Natural killer cell treated with Interleukin-12 subunit alpha and Interleukin-12 subunit beta and Interleukin-15 and Interleukin-18, amount 100 ng/mL, for 72 hours (primary cell): ENCODE data around the gene LYPD1. TPM values are rescaled to one million over a fixed set of nuclear protein-coding genes. Genes with fewer than 3 reads are reported as not detected.
A peak's percentile ranks its signal among the peaks of the same experiment; 100 is the strongest.

Experiments used
- ATAC-seq, 2 donors: fragments of 150-1000 bp; cut with Tn5 transposase in 1 of 2; sonication (Bioruptor Pico), chemical (Tn5 transposase) in 1 of 2; 2 replicates each; pipeline ENCODE4 v1.10.0; 2021
- DNase-seq: peaks from one replicate; pipeline ENCODE4 v3.0.0; 2022; ENCODE audit warnings: low spot score
- H3K27ac Mint-ChIP-seq, 2 donors: 1 replicate in 1 of 2; 2 replicates in 1 of 2; pipeline ENCODE4 v1.8.0; 2022; ENCODE audit warnings: mixed read lengths in 2 of 2, mild to moderate bottlenecking in 1 of 2, moderate library complexity in 1 of 2
- H3K27me3 Mint-ChIP-seq, 2 donors: 1 replicate in 1 of 2; 2 replicates in 1 of 2; pipeline ENCODE4 v1.8.0; 2022; ENCODE audit warnings: mixed read lengths in 2 of 2
- H3K36me3 Mint-ChIP-seq: one replicate; pipeline ENCODE4 v1.8.0; 2022; ENCODE audit warnings: mixed read lengths
- H3K4me1 Mint-ChIP-seq, 2 donors: 1 replicate in 1 of 2; 2 replicates in 1 of 2; pipeline ENCODE4 v1.8.0; 2022; ENCODE audit warnings: low read depth in 2 of 2, mixed read lengths in 2 of 2, mild to moderate bottlenecking in 1 of 2
- H3K4me3 Mint-ChIP-seq: one replicate; pipeline ENCODE4 v1.8.0; 2022; ENCODE audit warnings: mixed read lengths
- H3K9me3 Mint-ChIP-seq: 2 replicates; pipeline ENCODE4 v1.8.0; 2022; ENCODE audit warnings: mixed read lengths
- total RNA-seq, 2 donors: library from RNA; stranded (reverse); gene quantifications; one replicate each; pipeline ENCODE4 v1.2.3, GENCODE V29; 2022

The LYPD1 gene
- total RNA-seq, 2 donors from 2014 or later: not detected

- Mint-ChIP-seq H3K4me1 (no peaks in the 10 kb centered on the region), H3K27me3 (no peaks in the 10 kb centered on the region), H3K36me3 (no peaks in the 10 kb centered on the region), H3K27ac (no peak overlapping the region), H3K4me3 (no peak overlapping the region), H3K9me3 (peaks cover 7% of the 10 kb centered on the region)
- DNase-seq: no peak
- no peak for ATAC-seq
Measured at GRCh38 chr2:132680544-132680943, 10.5 kb upstream of the LYPD1 start.

DNA sequence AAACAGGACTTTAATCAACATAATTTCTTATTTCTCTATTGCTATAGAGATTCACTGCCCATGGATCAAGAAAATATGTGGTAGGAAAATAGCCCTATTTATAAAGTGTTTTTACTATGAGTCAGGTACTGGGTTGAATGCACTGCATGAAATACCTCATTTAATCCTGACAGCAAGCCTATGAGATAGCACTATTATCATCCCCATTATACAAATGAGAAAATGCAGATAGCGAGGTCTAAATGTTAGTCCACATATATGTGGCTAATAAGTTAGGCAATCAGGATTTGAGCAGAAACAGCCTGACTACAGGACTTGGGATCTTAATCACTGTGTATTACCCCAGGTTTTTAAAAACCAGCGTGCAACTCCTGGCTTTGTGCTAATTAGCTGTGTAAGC lies 8.5 kb upstream of the LYPD1 start:
- H3K4me3 Mint-ChIP-seq: no peak overlapping the region
- DNase-seq (no peak), ATAC-seq (no peak)
- H3K27ac Mint-ChIP-seq: no peak overlapping the region
- no peaks in the 10 kb centered on the region for H3K4me1 Mint-ChIP-seq
- H3K27me3 Mint-ChIP-seq: no peaks in the 10 kb centered on the region
- no peaks in the 10 kb centered on the region for H3K36me3 Mint-ChIP-seq
- H3K9me3 Mint-ChIP-seq: peaks cover 13% of the 10 kb centered on the region

DNA sequence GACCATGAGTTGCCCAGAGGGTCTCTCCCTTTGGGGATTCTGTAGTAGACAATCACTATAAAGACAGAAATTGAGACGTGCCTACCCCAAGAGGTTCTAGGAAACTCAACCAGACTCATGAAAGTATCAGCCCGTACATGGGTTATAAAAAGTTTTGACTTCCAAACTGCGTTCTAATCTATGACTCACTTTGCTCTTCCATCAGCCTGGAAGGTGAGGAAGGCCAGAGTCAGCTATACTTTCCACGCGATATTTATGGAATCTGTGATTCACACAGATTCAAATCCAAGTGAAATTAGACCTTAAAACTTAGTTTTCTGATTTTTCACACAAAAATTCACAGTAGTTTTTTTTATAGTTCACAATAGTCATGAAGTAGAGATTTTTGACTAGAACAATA lies 7.7 kb upstream of the LYPD1 start:
- Mint-ChIP-seq H3K27me3 (peaks cover 3 to 7% of the 10 kb centered on the region in 2 donors), H3K9me3 (peaks cover 13% of the 10 kb centered on the region), H3K27ac (no peak overlapping the region), H3K4me1 (no peaks in the 10 kb centered on the region), H3K36me3 (no peaks in the 10 kb centered on the region), H3K4me3 (no peak overlapping the region)
- DNase-seq: no peak
- ATAC-seq: no peak

DNA sequence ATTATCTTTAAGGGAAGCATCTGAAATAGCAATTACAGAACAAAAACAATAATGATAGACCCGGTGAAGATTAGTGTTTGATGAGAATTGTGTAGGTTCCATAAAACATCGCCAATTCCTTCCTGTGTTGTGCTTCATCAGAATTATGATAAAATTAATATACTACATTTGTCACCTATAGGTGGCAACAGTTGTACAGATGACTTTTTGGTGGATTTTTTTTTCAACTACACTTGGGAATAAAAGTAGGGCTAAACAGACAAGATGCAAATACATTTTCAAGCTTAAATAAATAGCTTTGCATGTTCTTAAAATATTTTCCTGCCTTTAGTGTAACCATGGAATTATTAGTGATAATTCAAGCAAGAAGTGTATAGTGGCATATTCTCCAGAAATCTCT lies 7.0 kb upstream of the LYPD1 start:
- DNase-seq (no peak), ATAC-seq (no peak)
- Mint-ChIP-seq H3K4me3 (no peak overlapping the region), H3K9me3 (peaks cover 13% of the 10 kb centered on the region), H3K36me3 (no peaks in the 10 kb centered on the region), H3K4me1 (no peaks in the 10 kb centered on the region), H3K27ac (no peak overlapping the region), H3K27me3 (peaks cover 3 to 8% of the 10 kb centered on the region in 2 donors)

DNA sequence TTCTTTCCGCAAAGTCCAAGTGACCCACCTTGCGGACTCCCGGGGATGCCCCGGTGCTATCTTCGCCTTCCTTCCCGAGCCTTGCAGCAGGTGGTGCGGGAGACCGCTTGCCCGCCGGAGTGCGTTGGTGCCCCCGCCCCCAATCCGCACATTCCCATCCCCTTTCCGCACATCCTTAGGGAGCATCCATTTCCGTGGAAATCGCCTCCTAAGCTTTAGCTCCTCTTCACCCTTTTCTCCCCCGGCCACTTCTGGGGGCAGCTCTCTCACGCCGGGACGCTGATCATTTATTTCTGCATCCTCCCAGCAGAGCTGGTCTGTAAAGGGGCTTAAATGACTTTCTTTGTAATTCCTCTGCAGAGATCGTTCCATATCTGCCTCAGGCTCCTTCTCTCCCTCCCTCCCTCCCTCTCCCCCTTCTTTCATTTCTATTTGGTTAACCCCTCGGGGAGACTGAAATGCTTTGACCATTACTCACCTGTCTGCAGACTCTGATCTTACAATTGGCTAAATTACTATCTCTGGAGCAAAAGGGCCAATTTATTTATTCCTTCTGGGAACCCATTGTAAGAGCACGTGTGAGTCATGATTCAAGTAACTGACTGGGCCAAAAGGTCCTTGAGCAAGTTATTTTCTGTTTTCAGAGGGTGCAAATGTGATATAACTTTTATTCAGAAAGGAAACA lies 1.3 kb upstream of the LYPD1 start:
- Mint-ChIP-seq H3K4me3 (no peak overlapping the region), H3K27ac (no peak overlapping the region), H3K4me1 (no peaks in the 10 kb centered on the region), H3K36me3 (no peaks in the 10 kb centered on the region), H3K9me3 (peaks cover 6% of the 10 kb centered on the region), H3K27me3 (peaks cover 14 to 17% of the 10 kb centered on the region in 2 donors)
- ATAC-seq (no peak), DNase-seq (no peak)

DNA sequence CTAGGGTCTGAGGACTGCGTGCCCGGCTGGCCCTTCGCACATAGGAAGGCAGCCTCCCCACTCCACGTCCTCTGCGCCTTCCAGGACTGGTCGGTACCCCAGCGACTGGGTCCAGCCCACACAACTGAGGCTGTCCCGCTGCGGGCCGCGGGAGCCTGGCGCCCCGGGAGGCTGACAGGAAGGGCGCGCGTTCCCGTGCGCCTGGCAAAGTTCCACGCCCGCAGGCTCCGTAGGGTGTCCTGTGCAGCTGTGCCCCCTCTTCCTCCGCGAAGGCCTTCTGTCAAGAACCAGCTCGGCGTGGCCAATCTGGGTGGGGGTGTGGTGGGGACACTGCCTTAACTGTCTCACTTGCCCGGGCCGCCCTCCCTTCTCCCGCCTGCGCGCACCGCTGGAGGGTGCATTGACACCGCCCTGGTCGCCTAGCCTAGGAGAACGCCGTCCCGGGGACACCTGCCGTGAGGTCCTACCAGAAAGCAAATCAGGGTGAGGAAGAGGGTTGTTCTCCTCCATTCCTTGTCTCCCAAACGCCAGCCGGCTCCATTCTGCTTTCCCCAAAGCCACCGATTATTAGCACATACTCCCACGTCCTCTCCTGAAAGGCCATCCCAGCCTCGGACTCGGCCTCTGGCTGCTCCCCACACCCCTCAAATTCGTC lies 618 bp upstream of the LYPD1 start:
- Mint-ChIP-seq H3K9me3 (peaks cover 6% of the 10 kb centered on the region), H3K27ac (no peak overlapping the region), H3K4me1 (no peaks in the 10 kb centered on the region), H3K36me3 (no peaks in the 10 kb centered on the region), H3K4me3 (no peak overlapping the region), H3K27me3 (peaks cover 14 to 17% of the 10 kb centered on the region in 2 donors)
- DNase-seq (no peak), ATAC-seq (peak in 1 of 2 donors; percentile 32)

DNA sequence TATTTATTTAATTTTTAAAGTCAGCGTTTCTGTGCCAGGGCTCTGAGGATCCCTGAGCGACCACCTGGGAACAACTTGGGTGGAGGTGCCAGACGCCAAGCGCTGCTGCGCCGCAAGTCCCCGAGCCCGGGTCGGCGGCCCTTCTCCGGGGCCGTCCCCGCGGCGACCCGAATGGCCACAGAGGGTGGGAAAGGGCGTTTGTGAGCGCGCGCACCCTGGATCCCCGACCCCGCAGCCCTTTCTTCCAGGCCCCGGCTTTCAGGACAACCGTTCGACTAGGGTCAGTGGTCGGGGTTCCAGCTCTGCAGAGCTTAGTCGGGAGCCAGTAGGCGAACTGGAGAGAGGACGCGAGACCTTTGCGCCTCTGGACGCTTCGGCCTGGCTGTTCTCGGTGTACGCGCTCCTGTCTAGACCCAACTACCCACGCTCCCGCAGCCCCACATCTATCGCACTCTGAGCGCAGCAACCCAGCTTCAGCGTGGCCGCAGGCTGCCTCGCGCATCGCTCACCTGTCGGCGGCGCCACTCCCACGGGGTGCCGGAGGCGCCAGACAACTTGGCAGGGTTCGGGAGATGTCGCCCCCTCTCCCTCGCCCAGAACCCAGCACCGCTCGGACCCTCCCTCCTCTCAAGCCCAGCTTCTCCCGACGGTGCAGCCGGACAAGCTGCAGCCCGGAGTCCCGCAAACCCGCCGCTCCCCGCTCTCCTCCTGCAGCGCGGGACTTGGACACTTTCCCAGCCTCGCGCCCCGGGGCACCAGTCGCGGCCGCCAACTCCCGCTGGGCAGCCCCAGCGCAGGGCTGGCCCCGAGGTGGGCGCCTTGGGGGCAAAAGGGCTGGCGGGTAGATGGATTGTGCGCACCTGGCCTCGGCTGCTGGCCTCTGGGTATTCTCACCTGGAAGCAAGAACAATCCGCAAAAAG lies 758 bp downstream of the LYPD1 start:
- peaks cover 14 to 17% of the 10 kb centered on the region in 2 donors for H3K27me3 Mint-ChIP-seq
- H3K4me3 Mint-ChIP-seq: no peak overlapping the region
- no peaks in the 10 kb centered on the region for H3K9me3 Mint-ChIP-seq
- ATAC-seq: no peak
- H3K36me3 Mint-ChIP-seq: no peaks in the 10 kb centered on the region
- no peak overlapping the region for H3K27ac Mint-ChIP-seq
- no peak for DNase-seq
- no peaks in the 10 kb centered on the region for H3K4me1 Mint-ChIP-seq

GRCh38 chr2:132668189-132668823 lies 1.7 kb downstream of the LYPD1 start:
- Mint-ChIP-seq H3K27ac (no peak overlapping the region), H3K4me3 (no peak overlapping the region), H3K36me3 (no peaks in the 10 kb centered on the region), H3K27me3 (peaks cover 14 to 17% of the 10 kb centered on the region in 2 donors), H3K9me3 (no peaks in the 10 kb centered on the region), H3K4me1 (no peaks in the 10 kb centered on the region)
- ATAC-seq: peak in 1 of 2 donors; percentile 40
- no peak for DNase-seq

- peaks cover 11% of the 10 kb centered on the region in 2 donors for H3K27me3 Mint-ChIP-seq
- H3K4me1 Mint-ChIP-seq: no peaks in the 10 kb centered on the region
- DNase-seq: no peak
- H3K4me3 Mint-ChIP-seq: no peak overlapping the region
- H3K27ac Mint-ChIP-seq: no peak overlapping the region
- H3K9me3 Mint-ChIP-seq: no peaks in the 10 kb centered on the region
- H3K36me3 Mint-ChIP-seq: no peaks in the 10 kb centered on the region
- ATAC-seq: no peak
Measured at GRCh38 chr2:132667706-132668105, 2.3 kb downstream of the LYPD1 start.

DNA sequence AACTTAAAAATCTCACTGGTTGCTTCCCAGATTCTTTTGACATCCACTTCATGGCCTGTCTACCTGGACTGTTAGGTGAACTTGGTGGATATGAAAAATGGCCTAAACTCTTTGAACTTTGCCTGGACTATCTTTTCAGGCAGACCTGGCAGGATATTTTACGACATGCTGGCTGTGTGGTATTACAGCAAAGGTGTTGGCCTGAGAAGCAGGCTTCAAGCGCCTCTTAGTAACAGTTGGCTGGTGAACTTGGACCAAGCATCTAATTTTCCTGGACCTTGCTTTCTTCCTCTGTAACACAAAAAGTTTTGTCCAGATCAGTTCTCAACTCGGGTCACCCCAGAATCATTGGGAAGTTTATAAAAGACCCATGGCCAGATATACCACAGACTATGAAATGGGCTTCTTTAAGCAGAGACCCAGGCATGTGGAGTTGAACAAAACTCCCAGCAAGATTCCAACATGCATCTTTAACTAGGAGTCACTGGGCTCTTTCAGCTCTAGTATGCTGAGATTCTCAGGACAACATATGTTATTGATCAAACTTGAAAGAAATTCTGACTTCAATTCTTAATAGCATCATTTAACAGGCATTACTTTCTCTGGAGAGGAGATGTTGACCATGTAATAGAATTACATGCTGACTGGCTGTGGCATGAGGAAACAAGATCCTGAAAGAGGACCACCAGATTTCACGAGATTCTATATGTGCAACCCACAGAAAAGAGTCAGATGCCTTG lies 4.4 kb downstream of the LYPD1 start:
- Mint-ChIP-seq H3K27ac (no peak overlapping the region), H3K4me3 (no peak overlapping the region), H3K9me3 (peaks cover 3% of the 10 kb centered on the region), H3K36me3 (no peaks in the 10 kb centered on the region), H3K27me3 (peaks cover 0 to 2% of the 10 kb centered on the region in 2 donors), H3K4me1 (no peaks in the 10 kb centered on the region)
- DNase-seq: no peak
- ATAC-seq: no peak

GRCh38 chr2:132664096-132664495 lies 5.9 kb downstream of the LYPD1 start:
- Mint-ChIP-seq H3K4me1 (no peaks in the 10 kb centered on the region), H3K36me3 (no peaks in the 10 kb centered on the region), H3K27me3 (peaks cover 0 to 2% of the 10 kb centered on the region in 2 donors), H3K4me3 (no peak overlapping the region), H3K27ac (no peak overlapping the region), H3K9me3 (peaks cover 3% of the 10 kb centered on the region)
- no peak for ATAC-seq
- DNase-seq: no peak

DNA sequence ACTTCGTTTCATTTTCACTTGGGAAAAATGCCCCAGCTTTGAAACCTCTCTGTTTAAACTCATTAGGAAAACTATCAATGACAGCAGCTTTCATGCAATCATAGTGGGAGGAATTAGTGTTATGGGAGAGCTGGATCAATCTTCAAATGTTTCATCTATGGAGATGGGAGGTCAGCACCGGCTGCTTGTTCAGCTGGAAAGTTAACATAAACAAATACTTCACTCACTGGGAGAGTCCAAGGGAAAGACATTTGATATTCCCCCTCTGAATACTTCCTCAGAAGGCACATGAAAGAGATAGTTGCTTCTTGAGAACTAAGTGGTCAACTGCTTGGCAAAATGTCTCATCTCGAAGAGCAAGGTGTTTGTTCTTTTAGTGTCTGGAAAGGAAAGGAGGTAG lies 7.3 kb downstream of the LYPD1 start:
- H3K27me3 Mint-ChIP-seq: no peaks in the 10 kb centered on the region

GRCh38 chr2:132659331-132659730 lies 10.7 kb downstream of the LYPD1 start:
- H3K4me3 Mint-ChIP-seq: no peak overlapping the region
- peaks cover 3% of the 10 kb centered on the region for H3K9me3 Mint-ChIP-seq
- no peaks in the 10 kb centered on the region for H3K4me1 Mint-ChIP-seq
- no peaks in the 10 kb centered on the region for H3K27me3 Mint-ChIP-seq
- H3K27ac Mint-ChIP-seq: no peak overlapping the region
- ATAC-seq (no peak), DNase-seq (no peak)
- H3K36me3 Mint-ChIP-seq: no peaks in the 10 kb centered on the region

More for the DNA sequence above, 7.3 kb downstream of the LYPD1 start:
- ATAC-seq (no peak), DNase-seq (no peak)
- Mint-ChIP-seq H3K9me3 (peaks cover 3% of the 10 kb centered on the region), H3K27ac (no peak overlapping the region), H3K36me3 (no peaks in the 10 kb centered on the region), H3K4me3 (no peak overlapping the region), H3K4me1 (no peaks in the 10 kb centered on the region)
